Large intestine (tissue), 3 donors: ENCODE data around the gene GALNT14. TPM values are rescaled to one million over a fixed set of nuclear protein-coding genes. Genes with fewer than 3 reads are reported as not detected.

Experiments
- DNase-seq, 2 donors: peaks; one replicate each; pipeline versions ENCODE4 v3.0.0 to v3.0.0-alpha.2; 2013
- H3K27ac ChIP-seq: one replicate; pipeline ENCODE4 v1.5.1; 2013; ENCODE audit warnings: low read length
- H3K27me3 ChIP-seq: 2 replicates; pipeline ENCODE4 v1.6.1; 2013; ENCODE audit warnings: low read length; ENCODE audit not compliant: control insufficient read depth, insufficient read depth
- H3K36me3 ChIP-seq: 2 replicates; pipeline ENCODE4 v1.6.1; 2013; ENCODE audit warnings: low read length; ENCODE audit not compliant: control insufficient read depth, insufficient read depth
- H3K4me1 ChIP-seq: one replicate; pipeline ENCODE4 v1.6.1; 2013; ENCODE audit warnings: low read length; ENCODE audit not compliant: control insufficient read depth, insufficient read depth
- H3K4me3 ChIP-seq: one replicate; pipeline ENCODE4 v1.5.1; 2013; ENCODE audit warnings: low read length
- H3K9me3 ChIP-seq: one replicate; pipeline ENCODE4 v1.6.1; 2013; ENCODE audit warnings: mild to moderate bottlenecking, low read depth, low read length, moderate library complexity; ENCODE audit not compliant: control insufficient read depth
- WGBS: methylation state at CpG from one replicate; pipeline ENCODE4 v1.1.5; 2013; ENCODE audit warnings: low lambda C conversion rate; ENCODE audit not compliant: insufficient coverage; 5-methylcytosine and 5-hydroxymethylcytosine counted together
- polyA plus RNA-seq: library from polyadenylated mRNA; unstranded; fragments of 120-200 nt; gene quantifications from one replicate; pipeline ENCODE4 v1.2.1, GENCODE V29; 2013

Gene GALNT14
- polyA plus RNA-seq, 1 donor: 3.1 TPM

- H3K4me1 ChIP-seq: no peaks in the 10 kb centered on the region
- H3K4me3 ChIP-seq: no peak overlapping the region
- H3K27ac ChIP-seq: no peak overlapping the region
- H3K36me3 ChIP-seq: no peaks in the 10 kb centered on the region
- no peaks in the 10 kb centered on the region for H3K9me3 ChIP-seq
- peaks cover 2% of the 10 kb centered on the region for H3K27me3 ChIP-seq
- DNase-seq: no peak
Observed at GRCh38 chr2:31113765-31114164, 24.5 kb downstream of the GALNT14 start.

GRCh38 chr2:31112544-31112943 lies 25.7 kb downstream of the GALNT14 start:
- no CpG with 5 or more reads among the region's 3 CpGs for WGBS
- no peak overlapping the region for H3K27ac ChIP-seq
- DNase-seq: no peak
- H3K27me3 ChIP-seq: peaks cover 2% of the 10 kb centered on the region
- no peaks in the 10 kb centered on the region for H3K36me3 ChIP-seq
- no peaks in the 10 kb centered on the region for H3K9me3 ChIP-seq
- H3K4me1 ChIP-seq: no peaks in the 10 kb centered on the region
- H3K4me3 ChIP-seq: no peak overlapping the region

- no CpG with 5 or more reads among the region's 3 CpGs for WGBS
Observed at GRCh38 chr2:31110998-31111397, 27.2 kb downstream of the GALNT14 start.

GRCh38 chr2:31110431-31110830 lies 27.8 kb downstream of the GALNT14 start:
- DNase-seq: no peak
- WGBS: 60% methylated on average over 1 of the region's 3 CpGs

More at GRCh38 chr2:31110998-31111397, 27.2 kb downstream of the GALNT14 start:
- Histone ChIP-seq H3K4me3 (no peak overlapping the region), H3K27ac (no peak overlapping the region), H3K27me3 (peaks cover 2% of the 10 kb centered on the region), H3K4me1 (no peaks in the 10 kb centered on the region), H3K36me3 (no peaks in the 10 kb centered on the region), H3K9me3 (no peaks in the 10 kb centered on the region)
- no peak for DNase-seq

GRCh38 chr2:31109633-31110192 lies 28.5 kb downstream of the GALNT14 start:
- H3K9me3 ChIP-seq: no peaks in the 10 kb centered on the region
- no peak for DNase-seq
- no peaks in the 10 kb centered on the region for H3K4me1 ChIP-seq
- H3K27me3 ChIP-seq: peaks cover 2% of the 10 kb centered on the region
- H3K27ac ChIP-seq: no peak overlapping the region
- H3K4me3 ChIP-seq: no peak overlapping the region
- no peaks in the 10 kb centered on the region for H3K36me3 ChIP-seq
- WGBS: 91% methylated on average over 2 of the region's 8 CpGs

More at GRCh38 chr2:31110431-31110830, 27.8 kb downstream of the GALNT14 start:
- no peaks in the 10 kb centered on the region for H3K4me1 ChIP-seq
- no peaks in the 10 kb centered on the region for H3K9me3 ChIP-seq
- H3K36me3 ChIP-seq: no peaks in the 10 kb centered on the region
- no peak overlapping the region for H3K27ac ChIP-seq
- H3K27me3 ChIP-seq: peaks cover 2% of the 10 kb centered on the region
- H3K4me3 ChIP-seq: no peak overlapping the region

GRCh38 chr2:31108561-31109286 lies 29.5 kb downstream of the GALNT14 start:
- no peak for DNase-seq
- H3K27me3 ChIP-seq: peaks cover 2% of the 10 kb centered on the region
- no peaks in the 10 kb centered on the region for H3K36me3 ChIP-seq
- no peaks in the 10 kb centered on the region for H3K4me1 ChIP-seq
- H3K9me3 ChIP-seq: no peaks in the 10 kb centered on the region
- H3K27ac ChIP-seq: no peak overlapping the region
- no CpG with 5 or more reads among the region's 3 CpGs for WGBS
- H3K4me3 ChIP-seq: no peak overlapping the region

GRCh38 chr2:31107591-31108300 lies 30.5 kb downstream of the GALNT14 start:
- no peaks in the 10 kb centered on the region for H3K36me3 ChIP-seq
- no peak for DNase-seq
- WGBS: no CpG with 5 or more reads among the region's 5 CpGs

GRCh38 chr2:31101701-31102100 lies 36.5 kb downstream of the GALNT14 start:
- no peak for DNase-seq
- WGBS: no CpG with 5 or more reads among the region's 2 CpGs
- Histone ChIP-seq H3K27me3 (no peaks in the 10 kb centered on the region), H3K27ac (no peak overlapping the region), H3K36me3 (no peaks in the 10 kb centered on the region), H3K4me3 (no peak overlapping the region), H3K9me3 (no peaks in the 10 kb centered on the region), H3K4me1 (no peaks in the 10 kb centered on the region)

More at GRCh38 chr2:31107591-31108300, 30.5 kb downstream of the GALNT14 start:
- H3K27ac ChIP-seq: no peak overlapping the region
- no peaks in the 10 kb centered on the region for H3K4me1 ChIP-seq
- no peak overlapping the region for H3K4me3 ChIP-seq
- peaks cover 2% of the 10 kb centered on the region for H3K27me3 ChIP-seq
- H3K9me3 ChIP-seq: no peaks in the 10 kb centered on the region

- Histone ChIP-seq H3K27me3 (no peaks in the 10 kb centered on the region), H3K4me1 (no peaks in the 10 kb centered on the region), H3K9me3 (no peaks in the 10 kb centered on the region), H3K27ac (no peak overlapping the region), H3K4me3 (no peak overlapping the region), H3K36me3 (no peaks in the 10 kb centered on the region)
- no peak for DNase-seq
- no CpG with 5 or more reads among the region's 2 CpGs for WGBS
Observed at GRCh38 chr2:31097962-31098613, 40.2 kb downstream of the GALNT14 start.

GRCh38 chr2:31090188-31090587 lies 48.1 kb downstream of the GALNT14 start:
- WGBS: 100% methylated on average over 1 of the region's 7 CpGs
- Histone ChIP-seq H3K4me3 (no peak overlapping the region), H3K36me3 (no peaks in the 10 kb centered on the region), H3K27me3 (peaks cover 2% of the 10 kb centered on the region), H3K27ac (no peak overlapping the region), H3K9me3 (peaks cover 3% of the 10 kb centered on the region), H3K4me1 (peaks cover 11% of the 10 kb centered on the region)
- DNase-seq: no peak
